HG03103 (cell line): ENCODE results near the gene STX16.

Experiments used
- ATAC-seq: cut with Tn5 transposase; IDR thresholded peaks from one replicate; pipeline ENCODE4 v1.9.1; 2021; ENCODE audit warnings: low read depth; ENCODE audit not compliant: unreplicated experiment

Gene STX16

DNA sequence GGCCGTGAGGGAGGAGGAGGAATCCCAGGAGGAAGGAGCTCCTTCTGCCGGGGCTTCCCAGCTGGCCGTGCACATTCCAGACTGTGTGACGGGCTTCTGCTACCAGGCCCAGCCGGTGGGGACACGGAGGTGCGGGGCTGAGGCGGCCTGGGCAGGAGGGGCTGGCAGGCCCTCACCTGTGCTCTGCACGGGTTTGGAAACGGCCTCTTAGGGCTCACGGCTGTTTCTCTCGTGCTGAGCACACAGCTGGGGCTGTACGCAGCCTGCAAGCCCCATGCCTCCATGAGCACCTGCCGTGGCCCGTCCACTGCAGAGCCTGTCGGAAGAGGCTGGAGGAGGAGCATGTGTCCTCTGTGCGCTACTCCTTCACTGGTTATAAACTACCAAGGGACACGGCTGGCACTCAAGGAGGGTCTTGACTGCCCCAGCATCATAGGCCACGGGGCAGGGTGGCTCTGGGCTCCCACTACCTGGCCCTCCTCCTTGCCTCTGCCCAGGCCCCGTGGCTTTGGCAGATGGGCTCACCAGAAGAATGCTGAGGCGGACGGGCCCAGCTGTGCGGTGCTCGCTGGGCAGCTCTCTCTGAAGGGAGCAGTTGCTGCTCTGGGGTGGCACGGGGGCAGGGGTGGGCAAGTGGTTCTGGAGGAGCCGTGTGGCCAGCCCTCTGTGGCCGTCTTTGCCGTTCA, 57.3 kb downstream of the STX16 start:
- no peak for ATAC-seq

DNA sequence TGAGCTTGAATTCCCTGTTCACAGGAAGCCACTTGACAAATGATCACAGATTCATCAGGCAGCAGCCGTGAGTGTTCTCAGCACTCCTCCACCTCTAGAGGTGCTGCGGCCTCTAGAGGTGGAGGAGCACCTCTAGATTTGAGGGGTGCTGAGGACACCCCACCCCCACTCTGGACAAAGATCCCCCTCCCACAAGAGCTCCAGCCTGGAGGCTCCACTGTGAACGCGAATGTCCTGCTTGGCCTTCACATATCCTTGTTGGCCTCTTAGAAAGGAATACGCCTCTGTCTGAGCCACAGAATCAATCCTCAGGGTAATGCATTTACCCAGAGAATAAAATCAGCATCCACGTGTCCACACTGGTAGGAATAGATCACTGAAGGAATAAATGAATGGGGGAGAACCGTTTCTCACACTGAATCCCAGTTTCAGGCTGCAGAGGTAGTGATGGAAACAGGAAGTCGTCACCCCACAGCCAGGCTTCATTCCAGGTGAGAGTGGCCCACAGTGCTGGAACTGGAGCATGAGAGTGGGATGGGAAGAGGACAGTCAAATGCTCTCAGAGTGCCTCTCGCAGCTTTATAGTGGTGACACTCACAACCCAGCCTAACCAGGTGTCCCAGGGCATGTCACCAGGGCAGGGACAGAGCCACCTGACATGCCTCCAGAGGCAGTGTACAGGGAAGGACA, 58.1 kb downstream of the STX16 start:
- ATAC-seq: no peak

DNA sequence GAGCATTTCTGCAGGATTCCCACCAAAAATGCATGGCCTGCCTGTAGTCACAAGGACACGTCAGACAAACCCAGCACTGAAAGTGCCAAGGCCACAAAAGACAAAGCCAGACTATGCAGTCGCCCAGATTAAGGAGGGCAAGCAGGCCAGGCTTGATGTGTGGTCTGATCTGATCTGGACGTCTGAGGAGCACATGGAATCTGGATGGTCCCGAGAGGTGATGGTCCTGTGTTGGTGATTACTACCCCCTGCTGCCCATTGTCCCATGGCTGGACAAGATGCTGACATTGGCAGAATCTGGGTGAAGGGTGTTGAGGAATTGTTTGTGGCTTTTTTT, 58.6 kb downstream of the STX16 start:
- no peak for ATAC-seq

DNA sequence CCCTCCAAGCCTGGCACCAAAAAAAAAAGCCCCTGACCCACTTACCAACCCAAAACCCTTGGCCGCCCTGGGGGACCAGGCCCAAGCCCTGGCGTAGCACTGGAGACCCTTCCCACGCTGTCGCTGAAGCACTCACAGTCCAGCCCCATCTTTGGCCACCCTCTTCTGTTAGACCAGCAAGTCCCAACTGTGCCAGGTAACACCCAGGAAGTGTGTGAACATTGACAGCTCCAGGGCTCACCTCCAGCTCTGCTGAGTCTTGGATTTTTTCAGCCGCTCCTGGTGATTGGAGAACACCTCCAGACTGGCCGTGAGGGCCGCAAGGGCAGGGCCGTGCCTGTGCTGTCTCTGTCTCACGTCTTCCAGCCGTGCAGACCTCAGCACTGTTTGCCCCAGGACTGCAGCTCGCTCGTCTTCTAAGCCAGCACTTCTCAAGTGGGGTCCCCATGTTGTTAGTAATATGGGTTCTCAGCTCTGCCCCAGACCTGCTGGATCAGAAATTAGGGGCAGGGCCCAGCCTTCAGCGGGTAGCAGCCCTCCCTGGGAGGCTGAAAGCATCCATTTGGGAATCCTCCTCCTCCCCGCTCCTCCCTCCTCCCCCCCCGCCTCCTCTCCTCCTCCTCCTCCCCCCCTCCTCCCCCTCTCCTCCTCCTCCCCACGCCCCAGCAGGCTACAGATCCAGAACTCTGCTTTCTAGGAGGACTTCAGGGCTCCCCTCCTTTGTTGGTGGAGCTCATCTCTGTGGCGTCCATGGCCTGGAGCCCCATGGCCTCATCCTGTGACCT, 59.6 kb downstream of the STX16 start:
- ATAC-seq: no peak

DNA sequence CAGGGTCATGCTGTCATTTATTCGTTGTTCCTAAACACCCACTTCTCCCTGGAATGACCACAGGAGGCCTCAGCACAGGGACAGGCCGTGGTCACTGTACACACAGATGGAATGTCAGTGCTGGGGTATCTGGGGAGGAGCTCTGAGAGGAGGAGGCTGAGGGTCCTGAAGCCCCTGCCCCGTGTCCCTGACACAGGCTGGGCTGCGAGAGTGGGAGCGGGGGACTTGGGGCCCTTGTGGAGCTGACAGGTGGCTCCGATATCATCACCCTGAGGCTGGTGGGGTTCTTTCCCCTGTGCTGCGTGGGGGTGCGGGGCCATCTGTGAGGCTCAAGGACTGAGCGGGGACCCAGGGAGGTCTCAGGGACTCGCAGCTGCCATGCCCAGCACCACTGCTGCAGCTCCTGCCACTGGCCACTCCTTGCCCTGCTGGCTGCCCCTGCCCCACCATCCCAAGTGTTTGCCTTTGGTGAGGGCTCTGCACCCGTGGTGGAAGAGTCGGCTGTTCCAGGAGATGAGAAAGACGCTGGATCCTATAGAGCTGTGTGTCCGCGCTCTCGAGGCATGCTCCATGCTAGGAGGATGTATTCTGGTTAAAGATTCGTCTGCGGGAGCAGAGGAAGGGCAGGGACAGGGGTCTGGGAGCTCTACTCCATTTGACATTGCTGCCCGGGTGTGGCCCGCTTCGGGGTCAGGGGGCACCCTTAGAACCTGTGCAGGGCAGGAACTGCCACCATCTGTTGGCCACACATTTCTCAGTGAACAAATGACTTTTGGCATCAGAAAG, 60.4 kb downstream of the STX16 start:
- no peak for ATAC-seq

DNA sequence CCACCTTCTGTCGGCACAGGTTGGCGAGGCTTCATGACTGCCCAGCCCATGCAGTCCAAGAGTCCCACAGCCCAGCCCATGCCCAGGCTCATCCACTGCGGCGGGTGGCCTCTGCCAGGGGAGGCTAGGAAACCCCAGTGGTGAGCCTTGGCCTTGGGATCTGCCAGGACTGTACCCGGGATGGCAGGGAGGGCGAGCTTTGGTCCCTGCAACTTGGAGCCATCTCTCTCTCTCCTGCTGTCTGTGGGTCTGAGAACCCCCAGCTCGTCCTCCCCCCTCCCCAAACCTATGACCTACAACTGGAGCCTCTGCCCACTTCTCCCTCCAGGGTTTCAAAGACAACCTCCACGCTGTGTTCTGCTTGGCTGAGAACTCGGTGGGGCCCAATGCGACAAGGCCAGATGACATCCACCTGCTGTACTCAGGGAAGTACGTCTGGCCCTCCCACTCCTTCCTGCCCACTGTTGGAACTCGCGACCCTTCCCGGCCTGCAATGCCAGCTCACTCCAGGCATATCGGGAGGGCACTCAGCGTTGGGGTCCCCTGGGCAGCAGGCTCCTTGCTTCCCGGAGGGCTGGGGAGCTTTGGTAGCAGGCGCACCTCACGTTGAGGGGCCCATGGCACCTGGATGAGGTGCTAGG, 61.2 kb downstream of the STX16 start:
- no peak for ATAC-seq

DNA sequence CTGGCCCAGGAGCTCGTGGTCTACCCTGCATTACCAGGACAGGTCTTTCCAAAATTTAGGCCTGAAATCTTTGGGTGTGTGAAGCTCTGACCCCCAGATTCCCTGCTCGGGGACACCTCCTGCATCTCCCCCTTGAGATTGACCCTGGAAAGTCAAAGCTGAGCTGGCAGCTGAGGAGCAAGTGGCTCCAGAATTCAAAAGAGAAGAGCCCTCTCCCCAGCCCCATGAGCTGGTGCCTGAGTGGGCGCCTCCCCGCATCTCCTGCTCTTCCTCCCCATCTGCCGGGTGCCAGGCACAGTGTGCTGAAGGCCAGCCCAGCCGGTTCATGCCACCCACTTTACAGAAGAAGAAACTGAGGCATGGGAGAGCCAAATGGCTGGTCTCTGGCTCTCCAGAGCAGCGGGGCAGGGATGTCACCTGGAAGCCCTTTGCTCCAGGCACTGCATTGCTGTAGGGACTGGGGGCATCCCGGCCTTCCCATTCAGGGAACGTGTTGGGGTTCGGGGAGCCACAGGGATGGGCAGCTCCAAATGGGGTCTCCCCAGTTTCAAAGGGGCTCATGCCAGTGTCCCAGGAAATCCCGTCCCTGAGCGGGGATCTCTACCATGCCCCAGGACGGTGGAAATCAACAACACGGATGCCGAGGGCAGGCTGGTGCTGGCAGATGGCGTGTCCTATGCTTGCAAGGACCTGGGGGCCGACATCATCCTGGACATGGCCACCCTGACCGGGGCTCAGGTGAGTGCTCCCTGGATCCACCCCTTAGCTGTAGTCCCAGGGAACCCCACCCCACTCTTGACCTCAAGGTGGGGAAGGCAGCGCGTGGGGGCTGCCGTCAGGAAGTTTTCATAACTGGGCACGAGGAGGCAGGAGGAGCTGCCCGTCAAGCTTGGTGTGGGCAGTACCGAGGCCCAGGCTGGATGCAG, 62.0 kb downstream of the STX16 start:
- no peak for ATAC-seq

DNA sequence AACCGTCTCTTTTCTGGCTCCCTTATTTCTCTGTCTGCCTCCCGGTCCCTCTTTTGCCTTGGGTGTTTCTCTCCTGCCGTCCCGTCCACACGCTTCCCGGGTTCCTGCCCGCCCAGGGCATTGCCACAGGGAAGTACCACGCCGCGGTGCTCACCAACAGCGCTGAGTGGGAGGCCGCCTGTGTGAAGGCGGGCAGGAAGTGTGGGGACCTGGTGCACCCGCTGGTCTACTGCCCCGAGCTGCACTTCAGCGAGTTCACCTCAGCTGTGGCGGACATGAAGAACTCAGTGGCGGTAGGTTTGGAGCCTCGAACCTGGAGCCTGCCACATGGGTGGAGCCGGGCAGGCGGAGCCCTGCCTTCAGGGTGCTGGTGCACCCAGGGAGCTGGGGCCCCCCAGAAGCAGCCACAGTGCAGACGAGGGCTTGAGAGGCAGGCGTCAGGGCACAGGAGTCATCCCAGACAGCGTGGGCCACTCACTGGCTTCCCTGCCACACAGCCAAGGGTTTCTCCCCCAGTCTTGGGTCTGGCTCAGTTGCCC, 62.8 kb downstream of the STX16 start:
- ATAC-seq: no peak

DNA sequence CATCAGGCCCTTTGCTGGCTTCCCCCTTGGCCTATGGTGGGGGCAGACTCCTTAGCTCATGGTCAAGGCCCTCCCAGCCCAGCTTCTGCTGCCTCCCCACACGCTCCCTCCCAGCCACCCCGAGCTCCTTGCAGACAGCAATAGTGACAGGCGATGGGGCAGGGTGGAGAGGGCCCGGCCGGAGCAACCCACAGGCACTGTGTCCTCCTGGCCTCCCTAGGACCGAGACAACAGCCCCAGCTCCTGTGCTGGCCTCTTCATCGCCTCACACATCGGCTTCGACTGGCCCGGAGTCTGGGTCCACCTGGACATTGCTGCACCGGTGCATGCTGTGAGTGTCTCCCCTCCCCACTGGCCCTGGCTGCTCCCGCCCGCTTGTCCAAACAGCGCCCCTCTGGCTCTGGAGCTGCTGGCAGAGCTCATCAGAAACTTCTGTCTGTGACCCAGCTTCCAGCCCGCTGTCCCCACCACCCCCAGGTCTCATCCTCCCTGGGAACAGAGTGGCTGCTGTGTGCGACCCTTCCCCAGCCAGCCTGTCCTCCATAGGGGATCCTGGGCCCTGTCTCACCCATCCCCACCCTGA, 63.3 kb downstream of the STX16 start:
- no peak for ATAC-seq

DNA sequence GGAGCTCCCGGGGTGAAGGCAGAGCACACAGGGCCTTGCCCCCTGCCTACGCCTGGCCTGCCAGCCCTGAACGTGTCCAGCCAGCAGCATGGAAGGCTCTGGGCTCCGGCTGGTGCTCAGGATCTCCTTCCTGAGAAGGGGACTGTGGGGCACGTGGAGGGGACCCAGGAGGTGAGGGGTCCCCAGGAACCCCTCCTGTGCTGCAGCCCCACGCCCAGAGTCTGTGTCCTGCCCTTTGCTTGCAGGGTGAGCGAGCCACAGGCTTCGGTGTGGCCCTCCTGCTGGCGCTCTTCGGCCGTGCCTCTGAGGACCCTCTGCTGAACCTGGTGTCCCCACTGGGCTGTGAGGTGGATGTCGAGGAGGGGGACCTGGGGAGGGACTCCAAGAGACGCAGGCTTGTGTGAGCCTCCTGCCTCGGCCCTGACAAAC, 63.9 kb downstream of the STX16 start:
- no peak for ATAC-seq

DNA sequence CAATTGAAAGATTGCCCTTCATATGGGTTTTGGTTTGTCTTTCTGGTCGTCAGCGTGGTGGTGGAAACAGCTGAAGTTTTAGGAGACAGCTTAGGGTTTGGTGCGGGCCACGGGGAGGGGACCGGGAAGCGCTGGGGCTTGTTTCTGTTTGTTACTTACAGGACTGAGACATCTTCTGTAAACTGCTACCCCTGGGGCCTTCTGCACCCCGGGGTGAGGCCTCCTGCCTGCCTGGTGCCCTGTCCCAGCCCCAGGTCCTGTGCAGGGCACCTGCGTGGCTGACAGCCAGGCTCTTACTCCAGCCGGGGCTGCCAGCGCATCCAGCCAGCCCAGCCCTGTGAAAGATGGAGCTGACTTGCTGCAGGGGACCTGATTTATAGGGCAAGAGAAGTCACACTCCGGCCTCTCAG, 64.3 kb downstream of the STX16 start:
- no peak for ATAC-seq

DNA sequence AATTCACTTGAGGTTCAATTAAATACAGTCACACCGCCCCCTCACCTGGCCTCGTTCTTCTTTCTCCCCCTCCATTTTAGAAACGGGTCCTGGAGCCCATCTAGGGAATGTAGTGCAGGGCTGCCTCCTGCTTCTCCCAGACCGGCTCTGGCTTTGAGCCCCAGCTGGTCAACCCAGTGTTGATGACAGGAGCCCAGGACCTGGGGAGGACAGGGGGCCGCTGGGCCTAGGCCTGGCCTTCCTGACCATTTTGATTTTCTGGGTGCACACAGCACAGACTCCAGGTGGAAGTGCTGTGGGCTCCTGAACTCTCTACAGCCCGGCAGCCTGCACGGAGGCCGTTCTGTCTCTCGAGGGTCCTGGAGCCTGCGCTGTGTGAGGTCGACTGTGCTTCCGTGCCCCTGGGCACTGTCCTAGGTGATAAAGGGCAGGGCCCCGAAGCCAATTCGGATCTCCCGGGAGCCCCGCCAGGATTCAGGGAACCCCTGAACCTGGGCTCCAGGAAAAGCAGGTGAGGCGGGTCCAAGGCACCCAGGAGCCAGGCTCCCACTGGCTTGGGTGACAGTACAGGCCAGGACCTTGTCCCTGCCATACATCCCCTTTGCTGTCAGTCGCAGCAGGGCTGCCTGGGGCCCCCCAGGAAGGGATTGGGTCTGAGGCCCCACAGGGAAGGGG, 64.9 kb downstream of the STX16 start:
- ATAC-seq: no peak

DNA sequence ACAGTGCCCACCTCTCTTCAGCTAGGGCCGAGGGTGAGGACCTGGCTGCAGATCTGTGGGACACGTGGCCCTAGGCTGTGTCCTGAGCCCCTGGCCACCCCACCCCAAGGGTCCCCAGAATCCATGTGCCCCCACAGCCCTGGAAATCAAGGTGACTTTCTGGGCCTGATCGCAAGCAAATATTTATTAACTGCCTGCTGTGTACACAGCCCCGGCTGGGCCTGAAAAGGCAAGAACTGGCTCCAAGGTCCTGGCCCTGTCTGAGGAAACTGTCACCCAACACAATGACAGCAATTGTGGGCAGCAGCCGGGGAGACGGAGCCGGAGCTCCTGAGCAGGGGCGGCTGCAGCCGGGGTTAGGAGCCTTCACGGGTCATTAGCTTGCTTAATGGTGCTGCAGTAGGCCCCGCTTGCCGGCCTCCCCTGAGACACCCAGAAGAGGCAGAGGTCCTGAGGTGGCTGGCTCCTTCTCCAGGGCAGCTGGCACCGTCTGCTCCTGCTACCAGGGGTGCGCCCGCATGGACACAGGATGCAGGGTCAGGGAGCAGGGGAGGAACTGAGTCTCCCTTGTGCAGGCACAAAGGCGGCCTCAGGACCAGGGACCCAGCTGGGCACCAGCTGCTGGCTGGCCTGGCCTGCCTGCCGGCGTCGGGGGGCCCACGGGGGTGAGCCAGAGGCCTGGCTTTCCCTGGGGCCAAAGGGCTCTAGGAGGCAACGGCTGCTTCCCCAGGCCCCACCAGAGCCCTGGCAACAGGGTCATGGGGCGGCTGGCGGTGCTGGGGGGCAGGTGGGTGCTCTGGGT, 65.6 kb downstream of the STX16 start:
- ATAC-seq: no peak

DNA sequence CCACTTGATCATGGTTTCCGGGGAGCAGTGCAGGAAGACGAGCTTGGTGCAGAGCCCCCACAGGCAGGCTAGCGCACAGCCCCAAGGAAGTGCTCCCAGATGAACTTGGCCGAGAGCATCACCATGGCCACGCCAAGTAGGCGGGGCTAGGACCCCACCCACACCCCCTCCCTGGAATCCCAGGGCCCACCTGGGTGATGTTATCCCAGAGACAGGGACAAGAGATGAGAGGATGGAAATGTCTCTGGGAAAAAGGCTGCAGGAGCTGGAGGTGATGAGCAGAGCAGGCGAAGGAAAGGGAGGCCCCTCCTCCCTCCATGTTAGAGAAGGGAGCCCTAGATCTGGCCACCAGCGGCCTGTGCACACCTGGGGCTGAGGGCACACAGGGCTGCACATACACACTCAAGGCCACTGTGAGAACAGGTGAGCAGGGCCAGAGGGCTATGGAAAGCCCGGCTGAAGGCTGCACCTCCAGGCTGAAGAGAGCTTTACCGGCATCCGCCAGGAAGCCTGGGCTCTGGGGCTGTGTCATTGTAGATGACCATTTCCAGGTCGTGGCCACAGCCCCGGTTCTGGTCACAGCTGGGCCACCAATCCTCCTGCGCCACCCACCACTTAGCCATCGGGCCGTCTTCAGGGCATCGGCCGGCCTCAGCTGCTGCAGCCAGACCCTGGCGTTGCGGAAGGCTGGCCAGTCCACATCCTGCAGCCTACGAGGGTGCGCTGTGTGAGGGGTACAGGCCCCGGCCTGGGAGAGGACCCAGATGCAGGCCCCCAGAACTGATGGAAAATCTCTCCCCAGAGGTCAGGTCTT, 66.4 kb downstream of the STX16 start:
- ATAC-seq: no peak

DNA sequence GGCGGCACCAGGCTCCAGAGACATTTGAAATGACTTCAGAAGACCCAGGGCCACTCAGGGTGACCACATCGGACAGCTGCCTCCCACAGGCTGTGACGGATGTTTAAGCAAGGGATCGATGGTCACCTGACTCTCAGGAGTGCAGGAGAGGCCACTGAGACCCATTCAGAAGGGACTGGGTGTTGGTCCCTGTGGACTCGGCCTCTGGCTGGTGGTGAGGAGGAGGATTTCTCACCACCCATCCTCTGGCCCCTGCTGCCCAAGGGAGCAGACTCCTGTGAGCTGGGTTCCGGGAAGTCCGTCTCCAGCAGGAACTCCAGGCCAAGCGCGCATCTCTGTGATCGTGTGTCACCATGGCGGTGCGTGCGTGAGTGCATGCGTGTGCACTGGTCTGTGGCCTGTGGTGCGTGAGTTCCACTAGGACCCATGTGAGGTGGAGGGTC, 67.1 kb downstream of the STX16 start:
- ATAC-seq: no peak

DNA sequence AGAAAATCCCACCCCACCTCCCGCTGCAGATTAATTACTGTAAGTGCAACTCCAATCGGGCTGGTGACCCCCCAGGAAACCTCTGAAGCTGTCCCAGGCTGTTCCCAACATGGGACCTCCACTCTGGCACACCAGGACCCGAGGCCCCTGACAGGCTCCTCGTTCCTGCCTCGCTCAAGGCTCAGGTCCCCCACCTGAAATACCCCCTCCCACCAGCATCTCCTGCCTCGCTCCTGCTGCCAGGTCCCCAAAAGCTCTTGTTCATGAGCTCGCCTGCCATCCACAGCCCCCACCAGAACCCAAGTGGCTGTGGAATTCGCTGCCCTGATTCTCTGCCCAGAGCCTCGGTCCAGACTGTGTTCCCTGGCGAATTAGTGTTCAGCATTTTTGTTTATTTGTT, 67.6 kb downstream of the STX16 start:
- no peak for ATAC-seq

DNA sequence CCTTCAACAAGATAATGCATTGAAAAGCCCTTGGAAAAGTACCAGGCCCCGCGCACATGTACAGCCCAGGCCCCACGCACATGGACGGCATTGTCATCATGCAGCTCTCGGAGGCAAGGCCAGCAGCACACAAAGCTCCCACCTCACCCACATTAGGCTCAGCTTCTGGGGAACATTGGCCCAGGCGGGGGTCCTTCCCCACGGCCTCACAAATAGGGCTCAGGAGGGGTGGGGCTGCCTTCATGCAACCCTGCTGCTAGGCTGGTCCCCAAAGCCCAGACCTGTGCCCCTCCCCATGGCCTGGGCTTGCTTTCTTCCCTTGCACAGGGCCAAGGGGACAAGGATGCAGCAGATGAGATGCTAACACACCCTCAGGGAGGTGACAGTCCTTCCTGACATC, 68.2 kb downstream of the STX16 start:
- no peak for ATAC-seq
